ENCODE results near the gene POP7. TPM values are rescaled to one million over a fixed set of nuclear protein-coding genes. Genes with fewer than 3 reads are reported as not detected.

Gene POP7
- total RNA-seq, 6 experiments from 2014 or later = 13.0 to 52.2 (median 29.2) TPM

- peak; percentile 66 to 79 (median 70) for ATAC-seq
- intact Hi-C loops (cut with DNase I) = no loop called here
Measured at GRCh38 chr7:100705320-100705752, 585 bp upstream of the POP7 start.

GRCh38 chr7:100706672-100707311 lies 871 bp downstream of the POP7 start:
- H3K9me3 ChIP-seq = no peaks in the 10 kb centered on the region
- H3K4me3 ChIP-seq = peak overlapping the region; percentile 87 to 94 (median 94)
- H3K4me1 ChIP-seq = peaks cover 0 to 39% (median 11%) of the 10 kb centered on the region in 4 donors
- WGBS (ENCODE audit: insufficient coverage, low coverage, low lambda C conversion rate, missing lambda C conversion rate) = 12% methylated on average over 15 of the region's 34 CpGs
- intact Hi-C loops (cut with DNase I) = no loop called here
- H3K27me3 ChIP-seq = no peaks in the 10 kb centered on the region
- DNase-seq (peak in 2 of 3 donors; percentile 67 to 73), ATAC-seq (peak in 3 of 4 donors; percentile 0 to 4 (median 1))
- H3K36me3 ChIP-seq = no peaks in the 10 kb centered on the region
- H3K27ac ChIP-seq = peak overlapping the region; percentile 86 to 89 (median 86)
- no peak for TF ChIP-seq POLR2A (IDR thresholded peaks at IDR 0.05)
- TF ChIP-seq CTCF (IDR thresholded peaks at IDR 0.05) = no peak

More at GRCh38 chr7:100705320-100705752, 585 bp upstream of the POP7 start:
- no peak for TF ChIP-seq POLR2A (IDR thresholded peaks at IDR 0.05)
- peak; percentile 85 to 94 (median 90) for TF ChIP-seq CTCF (IDR thresholded peaks at IDR 0.05)
- no CpG with 5 or more reads among the region's 25 CpGs for WGBS (ENCODE audit: insufficient coverage, low coverage, low lambda C conversion rate, missing lambda C conversion rate)
- H3K9me3 ChIP-seq = no peaks in the 10 kb centered on the region
- peaks cover 0 to 31% (median 7%) of the 10 kb centered on the region in 4 donors for H3K4me1 ChIP-seq
- peak overlapping the region; percentile 86 to 89 (median 86) for H3K27ac ChIP-seq
- H3K4me3 ChIP-seq = peak overlapping the region; percentile 87 to 94 (median 94)
- peak; percentile 81 to 86 (median 83) for DNase-seq
- H3K27me3 ChIP-seq = no peaks in the 10 kb centered on the region
- no peaks in the 10 kb centered on the region for H3K36me3 ChIP-seq

- WGBS (ENCODE audit: insufficient coverage, low coverage, low lambda C conversion rate, missing lambda C conversion rate) = 39% methylated on average over 6 of the region's 6 CpGs
- TF ChIP-seq POLR2A (IDR thresholded peaks at IDR 0.05) (no peak), CTCF (IDR thresholded peaks at IDR 0.05) (no peak)
- intact Hi-C loops (cut with DNase I) = no loop called here
- Histone ChIP-seq H3K36me3 (no peaks in the 10 kb centered on the region), H3K4me3 (no peak overlapping the region), H3K27me3 (no peaks in the 10 kb centered on the region), H3K4me1 (peaks cover 0 to 39% (median 12%) of the 10 kb centered on the region in 4 donors), H3K27ac (peak overlapping the region in 2 of 3 donors; percentile 16 to 42), H3K9me3 (no peaks in the 10 kb centered on the region)
- ATAC-seq (no peak), DNase-seq (no peak)
Measured at GRCh38 chr7:100708395-100708794, 2.5 kb downstream of the POP7 start.

GRCh38 chr7:100710452-100710851 lies 4.5 kb downstream of the POP7 start:
- intact Hi-C loops (cut with DNase I) = loop anchor here in 1 of 2 donors (10.0 kb wide), 1 partner anchor 144 kb away; the partner anchor contains the start of gene SLC12A9
- no peak for ATAC-seq
- Histone ChIP-seq H3K27me3 (no peaks in the 10 kb centered on the region), H3K4me3 (no peak overlapping the region), H3K9me3 (no peaks in the 10 kb centered on the region), H3K27ac (no peak overlapping the region), H3K4me1 (peaks cover 0 to 39% (median 12%) of the 10 kb centered on the region in 4 donors), H3K36me3 (no peaks in the 10 kb centered on the region)
- no peak for TF ChIP-seq CTCF (IDR thresholded peaks at IDR 0.05)
- no peak for TF ChIP-seq POLR2A (IDR thresholded peaks at IDR 0.05)
- DNase-seq = no peak
- 98% methylated on average over 4 of the region's 4 CpGs for WGBS (ENCODE audit: insufficient coverage, low coverage, low lambda C conversion rate, missing lambda C conversion rate)

Measured in right lobe of liver (tissue), 6 donors.